Measurements from ENCODE around the gene SEMA5A.
"Not testable (repeated sequence)": the region's sequence is repeated elsewhere in the genome, so short reads cannot be mapped to it uniquely, and the experiment has no call there.

SEMA5A gene

DNA sequence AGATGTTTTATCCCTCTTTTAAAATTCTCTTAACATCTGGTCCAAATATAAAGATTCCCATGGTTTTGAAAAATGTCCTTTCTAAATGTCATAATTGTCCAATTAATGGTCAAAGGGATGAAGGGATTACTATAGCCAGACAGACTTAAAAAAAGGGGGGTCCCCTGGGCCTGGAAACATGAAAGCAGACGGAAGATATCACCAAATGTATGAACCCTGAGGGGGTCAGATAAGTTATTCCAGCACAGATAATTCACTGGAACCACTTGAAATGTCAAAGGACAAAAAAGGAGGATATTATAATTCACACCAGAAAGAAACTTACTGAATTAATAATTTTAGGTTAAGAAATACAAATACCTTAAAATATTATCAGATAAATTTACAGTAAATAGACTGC, 155.8 kb downstream of the SEMA5A start:
- no peak for DNase-seq

DNA sequence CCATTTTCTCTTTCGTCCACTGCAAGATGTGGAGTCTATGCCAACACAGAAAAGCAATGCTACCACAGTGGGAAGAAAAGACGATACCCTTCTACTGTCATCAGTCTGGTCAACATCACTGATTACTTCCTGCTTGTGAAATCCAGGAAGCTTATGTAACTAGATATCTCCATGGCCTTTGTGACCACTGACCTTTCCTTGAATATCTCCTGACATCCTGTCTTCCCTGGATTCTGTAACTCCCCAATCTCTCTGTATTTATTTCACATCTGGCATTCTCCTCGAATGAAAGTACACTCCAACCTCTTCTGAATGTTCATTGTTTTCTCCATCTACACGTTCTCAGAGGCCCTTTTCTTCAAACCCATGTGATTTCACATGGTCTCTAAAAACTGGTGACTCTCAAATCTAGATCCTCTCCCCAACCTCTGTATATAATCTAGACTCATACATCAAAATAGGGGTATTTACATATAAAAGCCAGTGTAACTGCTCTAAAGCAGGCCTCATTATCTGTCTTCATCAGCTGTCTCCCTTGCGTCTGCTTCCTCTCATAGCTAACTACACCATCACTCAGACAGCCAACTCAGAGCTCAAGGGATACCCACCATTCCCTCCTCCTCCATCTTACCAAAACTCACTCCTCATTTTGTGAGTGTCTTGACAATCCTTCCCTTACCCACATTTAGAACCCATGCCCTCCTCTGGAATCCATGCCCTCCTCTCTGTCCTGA, 156.8 kb downstream of the SEMA5A start:
- DNase-seq = no peak

DNA sequence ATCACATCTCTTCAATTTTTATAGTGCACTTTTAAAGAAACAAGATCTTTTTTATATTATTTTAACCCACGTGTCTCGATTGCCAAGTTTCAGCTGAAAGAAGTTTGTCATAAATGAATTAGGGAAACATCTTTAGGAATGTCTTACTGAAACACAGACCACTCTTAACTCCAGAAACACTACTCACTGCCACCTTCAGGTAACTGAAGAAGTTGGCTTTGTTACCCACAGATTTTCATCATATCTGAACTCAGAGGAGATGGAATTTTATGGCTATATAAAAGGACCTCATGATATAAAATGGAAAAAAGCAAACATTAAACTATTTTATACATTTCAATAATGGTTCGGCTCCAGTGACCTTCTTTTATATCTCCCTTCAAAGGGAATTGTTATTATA, 158.0 kb downstream of the SEMA5A start:
- no peak for DNase-seq

DNA sequence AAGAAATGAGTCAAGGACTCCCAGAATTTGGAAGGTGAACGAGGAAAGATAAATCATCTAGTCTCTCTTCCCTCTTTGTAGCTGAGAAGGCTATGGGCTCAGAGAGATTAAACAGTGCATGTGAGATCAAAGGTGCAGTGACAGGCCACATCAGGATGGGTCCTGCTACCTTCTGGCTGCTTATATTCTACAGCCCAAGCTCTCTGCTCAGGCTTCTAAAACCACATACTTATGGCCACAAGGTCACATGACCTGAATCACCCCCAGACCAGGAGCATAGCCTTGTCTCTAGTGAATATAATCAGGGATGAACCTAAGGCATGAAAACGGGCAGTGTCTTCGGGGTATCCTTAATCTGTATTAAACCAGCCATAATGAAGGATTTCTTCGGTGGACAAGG, 158.9 kb downstream of the SEMA5A start:
- no peak for DNase-seq

DNA sequence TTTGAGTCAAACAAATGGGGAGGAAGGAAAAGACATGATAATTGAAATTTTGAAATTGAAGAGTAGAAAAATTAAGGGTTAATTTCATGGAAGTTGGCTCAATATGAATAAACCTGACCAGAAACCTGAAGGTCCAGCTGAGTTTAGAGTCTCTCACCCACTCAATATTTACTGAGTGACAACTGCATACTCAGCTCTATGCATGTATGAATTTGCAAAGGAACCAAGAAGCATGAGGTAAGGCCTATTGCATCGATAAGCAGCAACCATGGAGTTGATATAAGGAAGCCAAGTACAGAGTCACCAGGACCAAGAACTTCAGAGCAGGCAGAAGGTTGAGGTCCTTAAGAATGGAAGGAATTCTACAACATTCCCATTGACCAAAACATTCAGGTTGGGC, 163.4 kb downstream of the SEMA5A start:
- no peak for DNase-seq

DNA sequence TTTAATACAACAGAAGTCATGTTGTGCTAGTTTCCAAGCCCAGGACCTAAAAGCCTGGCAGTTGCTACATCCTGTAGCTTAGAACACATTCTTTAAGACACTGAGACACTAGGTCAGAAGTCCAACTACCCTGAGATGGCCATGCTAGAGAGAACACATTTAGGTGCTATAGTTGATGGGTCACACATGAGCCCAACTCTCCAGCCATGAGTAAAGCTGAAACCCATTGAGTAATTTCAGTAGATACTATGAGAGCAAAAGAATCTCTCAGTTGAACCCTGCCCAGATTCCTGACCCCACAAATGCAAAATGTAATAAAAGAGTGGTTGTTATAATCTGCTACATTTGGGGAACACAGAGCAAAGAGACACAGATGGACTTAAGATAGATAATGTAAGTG, 164.4 kb downstream of the SEMA5A start:
- no peak for DNase-seq

DNA sequence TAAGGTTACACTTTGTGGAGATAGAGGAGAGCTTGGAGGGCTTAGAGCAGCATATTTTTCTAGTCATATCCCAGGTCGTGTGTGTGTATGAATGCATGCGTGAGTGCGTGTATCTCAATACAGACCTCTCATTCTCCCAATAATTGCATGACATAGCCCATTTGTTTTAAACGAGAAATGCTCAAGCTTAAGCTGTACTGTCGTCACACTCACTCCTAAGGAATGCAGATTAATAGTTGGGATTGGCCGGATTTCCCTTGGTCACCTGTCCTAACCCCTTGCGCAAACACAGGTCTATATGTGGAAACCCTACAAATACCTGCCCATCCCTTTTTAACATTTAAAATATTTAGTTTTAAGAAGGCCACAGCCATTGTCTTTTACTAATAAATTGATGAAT, 165.8 kb downstream of the SEMA5A start:
- no peak for DNase-seq

DNA sequence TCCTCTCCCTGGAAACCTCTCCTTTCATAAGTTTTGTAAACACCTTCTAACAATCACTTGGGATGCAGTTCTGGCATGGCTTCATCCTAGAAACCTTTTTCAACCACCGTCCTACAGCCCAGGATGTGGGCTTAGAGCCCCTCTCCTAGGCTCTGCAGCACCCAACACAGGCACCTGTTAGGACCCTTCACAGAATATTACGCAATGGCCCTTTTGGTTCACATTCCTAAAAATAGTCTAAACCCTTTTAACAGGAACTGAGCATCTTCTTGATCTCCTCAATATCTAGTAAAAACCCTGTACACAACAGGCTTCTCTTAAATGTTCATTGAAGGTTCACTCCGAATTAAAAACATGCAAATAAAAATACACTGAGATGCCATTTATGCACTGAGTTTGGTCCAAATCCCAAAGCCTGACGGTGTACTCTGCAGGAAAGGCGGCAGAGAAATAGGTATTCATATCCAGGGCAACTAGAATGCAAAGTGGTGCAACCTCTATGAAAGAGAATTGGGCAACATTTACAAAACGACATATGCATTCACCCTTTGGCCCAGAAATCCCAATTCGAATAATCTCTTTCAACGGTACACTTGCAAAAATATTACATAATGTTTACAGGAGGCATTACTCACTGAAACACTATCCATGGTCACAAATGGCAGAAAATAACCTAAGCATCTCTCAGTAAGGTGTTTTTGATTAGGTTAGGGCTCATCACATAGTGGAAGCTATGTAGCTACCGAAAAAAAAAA, 169.3 kb downstream of the SEMA5A start:
- no peak for DNase-seq

DNA sequence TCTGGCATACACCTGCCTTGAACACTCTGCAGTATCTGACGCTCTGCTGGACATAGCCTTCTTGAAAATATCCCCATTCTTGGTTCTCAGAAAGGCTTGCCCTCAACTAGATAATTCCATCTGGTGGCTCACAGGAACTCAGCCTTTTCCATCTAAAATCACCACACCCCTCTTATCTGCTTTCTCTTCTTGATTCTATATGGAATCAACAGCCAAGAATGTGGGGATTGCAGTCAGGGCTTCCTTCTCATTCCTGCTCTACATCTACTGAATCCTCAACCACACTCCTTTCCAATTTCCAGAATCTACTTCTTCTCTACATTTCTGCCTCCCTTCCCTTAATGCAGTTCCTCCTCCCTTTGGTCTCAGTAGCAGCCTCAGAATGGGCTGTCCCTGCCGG, 170.1 kb downstream of the SEMA5A start:
- no peak for DNase-seq

DNA sequence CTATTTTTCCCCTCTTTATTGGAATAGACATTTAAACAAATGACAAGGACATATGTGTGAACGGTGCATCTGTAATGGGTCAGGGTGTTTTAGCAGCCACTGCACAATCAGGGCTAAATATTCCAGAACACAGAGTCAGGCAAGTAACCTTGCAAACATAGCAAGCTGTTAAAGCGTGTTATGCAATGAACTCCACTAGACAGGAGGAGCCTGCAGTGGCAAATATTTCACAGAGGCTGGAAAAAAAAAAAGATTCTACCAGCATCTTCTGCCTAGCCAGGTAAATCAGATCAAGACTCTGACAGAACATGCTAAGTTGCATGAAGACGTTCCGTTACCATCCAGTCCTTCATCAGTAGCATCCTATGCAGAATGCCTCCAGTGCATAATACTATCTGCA, 171.8 kb downstream of the SEMA5A start:
- no peak for DNase-seq

DNA sequence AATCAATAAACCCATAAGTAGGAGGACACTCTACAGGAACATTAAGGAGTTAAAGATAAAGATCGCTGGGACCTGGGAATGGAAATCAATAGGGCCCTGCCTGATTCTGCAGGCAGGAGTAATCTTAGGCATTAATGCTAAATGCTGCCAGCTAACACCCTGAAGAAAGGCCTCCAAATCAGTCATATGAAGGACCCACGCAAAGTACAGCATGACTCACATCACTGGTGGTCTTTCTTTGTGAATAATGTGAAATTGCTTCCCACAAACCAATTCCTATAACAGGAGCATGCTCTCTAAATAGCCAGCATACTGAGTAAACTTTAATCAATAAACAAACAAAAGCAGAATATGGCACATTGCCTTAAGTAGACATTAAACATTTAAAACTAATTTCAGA, 172.3 kb downstream of the SEMA5A start:
- DNase-seq = no peak

DNA sequence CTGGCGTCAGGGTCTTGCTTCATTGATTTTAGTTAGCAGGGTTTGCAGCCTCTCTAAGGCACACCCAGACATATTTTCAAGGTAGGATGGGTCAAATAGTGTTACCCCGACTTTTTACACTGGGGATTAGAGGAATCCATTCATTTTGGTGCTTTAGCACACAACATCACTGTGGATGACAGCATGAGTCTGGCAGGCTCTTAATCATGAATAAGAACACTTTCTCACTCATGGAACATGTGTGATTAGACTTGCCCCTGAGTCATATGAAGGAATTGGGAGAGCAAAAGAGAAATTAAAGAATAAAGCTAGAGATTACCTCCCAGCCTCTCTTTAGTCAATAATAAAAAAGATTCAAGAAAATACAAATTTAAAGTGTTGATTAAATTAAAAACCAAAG, 175.6 kb downstream of the SEMA5A start:
- DNase-seq = no peak

DNA sequence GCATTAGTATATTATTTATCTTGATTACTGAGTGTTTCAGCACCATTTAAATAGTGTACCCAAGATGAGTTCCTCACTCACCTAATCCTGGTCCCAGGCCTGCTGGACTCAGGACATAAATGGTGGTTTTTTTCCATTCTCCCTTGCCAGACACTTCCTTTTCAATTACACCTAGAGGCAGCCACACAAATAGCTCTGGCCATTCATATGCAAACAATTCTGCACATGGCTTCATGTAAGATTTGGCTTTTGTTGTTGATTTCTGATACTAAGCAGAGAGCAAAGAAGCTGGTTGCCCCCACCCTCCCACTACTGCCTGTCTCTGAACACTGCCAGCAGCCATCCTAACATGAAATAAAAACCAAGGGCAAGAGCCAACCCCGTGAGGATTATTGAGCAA, 180.4 kb downstream of the SEMA5A start:
- no peak for DNase-seq

DNA sequence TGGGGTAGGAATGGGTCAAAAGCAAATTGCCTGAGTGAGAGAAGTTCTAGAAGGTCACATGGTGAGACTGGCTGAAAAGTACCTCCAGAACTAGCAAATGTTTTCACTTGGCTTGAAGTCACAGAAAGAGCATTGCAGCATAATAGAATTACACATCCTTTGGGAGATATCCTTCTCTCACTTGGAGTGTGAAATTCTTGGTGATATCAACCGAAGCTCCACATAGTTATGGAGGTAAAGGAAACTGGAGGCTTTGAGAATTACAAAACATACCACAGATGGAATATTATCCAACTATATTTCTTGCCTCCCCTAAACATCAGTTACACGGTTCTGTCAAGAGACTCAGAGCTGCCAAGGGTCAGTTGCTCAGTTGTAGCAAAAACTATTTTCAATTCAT, 182.4 kb downstream of the SEMA5A start:
- DNase-seq = no peak

DNA sequence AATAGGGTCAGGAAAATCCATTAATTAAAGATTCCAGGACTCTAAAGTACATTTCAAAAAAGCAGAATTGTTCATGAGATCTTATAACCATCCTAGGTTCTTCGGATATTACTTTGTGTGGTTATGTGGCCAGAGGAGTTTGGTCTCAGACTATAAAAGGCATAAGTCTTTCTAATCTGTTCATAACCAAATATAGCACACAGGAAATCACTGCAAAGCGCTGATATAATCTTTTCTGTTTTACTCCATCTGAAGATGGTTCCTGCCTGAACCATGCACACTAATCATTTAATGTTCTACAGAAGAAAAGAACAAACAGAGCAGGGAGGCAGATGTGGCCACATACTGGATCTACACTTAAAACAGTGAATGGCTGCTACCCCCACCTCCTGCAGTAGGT, 182.8 kb downstream of the SEMA5A start:
- DNase-seq = no peak

DNA sequence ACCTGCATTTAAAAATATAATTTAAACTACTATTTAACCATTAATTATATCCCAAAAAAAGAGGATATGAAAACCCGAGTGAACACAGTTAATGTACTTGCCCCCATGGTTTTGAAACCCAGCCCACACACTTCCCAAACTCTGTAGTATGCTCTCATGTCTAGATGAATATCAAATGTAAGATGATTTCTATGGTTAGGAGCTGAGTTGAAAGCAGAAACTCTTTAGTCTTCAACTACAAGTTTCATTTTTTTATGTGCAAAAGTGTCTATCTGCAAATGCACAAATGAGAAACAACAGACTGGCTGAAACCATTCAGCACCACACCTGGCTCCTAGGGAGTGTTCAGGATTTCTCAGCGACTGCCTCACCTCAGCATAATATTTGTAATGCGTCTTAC, 183.3 kb downstream of the SEMA5A start:
- DNase-seq = no peak

DNA sequence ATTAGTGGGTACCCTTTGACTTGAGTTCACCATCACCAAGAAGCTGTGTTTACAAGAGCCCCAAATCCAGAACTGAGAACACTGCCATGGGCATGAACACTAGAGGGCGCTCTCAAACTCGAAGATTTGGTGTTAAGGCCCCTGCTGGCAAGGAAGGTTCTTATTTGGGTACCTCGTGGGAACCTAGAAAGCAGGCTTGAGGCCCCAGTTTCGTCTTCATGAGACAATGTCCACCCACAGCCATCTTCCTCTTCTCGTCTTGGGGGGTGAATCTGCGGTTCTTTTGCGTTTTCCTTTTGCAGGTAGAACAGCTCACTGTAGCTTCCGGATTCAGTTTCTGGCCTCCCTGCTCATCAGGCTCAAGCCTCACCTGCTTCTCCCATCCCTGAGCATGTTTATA, 184.0 kb downstream of the SEMA5A start:
- DNase-seq = peak in 1 of 2 donors; percentile 2

DNA sequence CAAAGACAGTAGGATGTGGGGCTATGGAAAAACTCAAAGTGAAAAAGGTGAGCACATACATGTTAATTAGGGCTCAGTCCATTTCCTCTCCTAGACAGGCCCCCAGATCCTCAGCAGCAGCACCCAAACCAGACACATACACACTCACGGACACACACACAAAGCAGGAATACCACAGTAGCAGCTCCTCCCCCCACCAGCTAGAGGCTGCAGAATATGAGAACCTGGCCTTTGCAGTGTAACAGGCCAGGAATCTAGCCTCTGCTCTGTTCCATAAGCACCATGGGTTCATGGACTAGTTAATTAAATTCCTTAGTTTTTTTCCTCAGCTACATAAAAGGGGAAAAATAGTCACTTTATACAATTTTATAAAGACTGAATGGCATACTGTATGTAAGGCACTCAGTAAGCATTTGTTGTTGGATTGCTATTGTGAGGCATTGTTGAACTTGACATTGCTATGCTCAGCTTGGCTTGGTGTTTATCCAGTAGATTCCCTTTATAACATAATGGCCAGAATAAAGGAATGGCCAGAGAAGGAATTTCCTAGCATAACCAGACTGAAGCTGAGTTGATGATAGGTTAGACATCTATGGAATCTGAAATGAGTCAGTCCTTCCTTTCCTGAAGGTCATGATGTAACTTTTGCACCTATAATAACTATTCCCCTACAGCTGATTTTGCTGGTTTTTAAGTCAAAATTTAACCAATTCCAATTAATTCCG, 186.8 kb downstream of the SEMA5A start:
- no peak for DNase-seq

DNA sequence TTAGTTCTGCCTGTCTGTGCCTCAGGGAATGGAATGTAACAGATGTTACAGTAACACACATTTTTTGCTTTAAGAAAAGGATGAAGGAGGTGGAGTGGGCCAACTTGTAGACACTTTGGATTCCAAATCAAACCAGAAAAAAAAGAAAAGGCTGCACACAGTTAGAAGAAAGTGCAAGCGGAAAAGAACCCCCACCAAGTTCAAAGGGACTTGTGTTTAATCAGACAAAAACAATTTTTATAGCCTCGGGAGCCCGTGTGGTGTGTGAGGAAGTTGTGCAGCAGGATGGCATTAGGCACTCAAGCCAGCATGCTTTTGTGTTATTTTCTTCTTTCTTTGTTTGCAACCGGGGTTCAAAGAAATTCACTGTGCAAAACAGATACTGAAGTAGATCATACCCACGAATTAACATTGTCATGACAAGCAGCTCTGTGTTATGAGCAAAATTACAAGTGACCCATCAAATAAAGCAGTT, 189.5 kb downstream of the SEMA5A start:
- DNase-seq = no peak

DNA sequence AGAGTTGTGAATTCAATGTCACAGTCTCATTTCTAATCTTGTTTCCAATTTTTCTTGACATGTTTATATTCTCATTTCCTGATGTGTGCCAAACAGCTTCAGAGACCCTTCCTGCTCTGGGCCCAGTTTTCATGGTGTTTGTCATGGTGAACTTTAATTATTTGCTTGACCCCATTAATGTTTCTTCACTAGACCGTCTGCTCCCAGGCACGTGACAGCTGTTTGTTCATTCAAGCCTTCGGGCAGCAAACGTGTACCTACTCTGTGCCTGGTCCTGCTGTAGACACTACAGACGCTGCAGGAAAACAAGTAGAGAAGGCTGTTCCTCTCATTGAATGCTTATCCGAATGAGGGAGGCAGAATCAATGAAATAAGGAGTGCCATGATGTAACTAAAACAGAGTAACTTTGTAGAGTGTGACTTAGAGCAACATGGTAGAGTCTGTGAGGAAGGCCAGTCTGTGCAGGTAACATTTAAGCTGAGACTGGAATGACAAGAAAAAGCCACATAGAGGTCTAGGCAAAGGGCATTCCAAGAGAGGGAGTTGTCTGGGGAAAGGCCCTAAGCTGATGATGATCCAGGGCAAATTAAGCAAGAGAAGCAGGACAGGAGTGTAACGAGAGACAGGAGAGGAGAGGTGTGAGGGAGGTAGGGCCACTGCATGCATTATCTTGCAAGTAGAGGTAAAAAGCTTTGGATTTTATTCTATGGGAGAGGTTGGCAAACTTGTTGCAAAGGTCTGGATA, 191.4 kb downstream of the SEMA5A start:
- DNase-seq = no peak

DNA sequence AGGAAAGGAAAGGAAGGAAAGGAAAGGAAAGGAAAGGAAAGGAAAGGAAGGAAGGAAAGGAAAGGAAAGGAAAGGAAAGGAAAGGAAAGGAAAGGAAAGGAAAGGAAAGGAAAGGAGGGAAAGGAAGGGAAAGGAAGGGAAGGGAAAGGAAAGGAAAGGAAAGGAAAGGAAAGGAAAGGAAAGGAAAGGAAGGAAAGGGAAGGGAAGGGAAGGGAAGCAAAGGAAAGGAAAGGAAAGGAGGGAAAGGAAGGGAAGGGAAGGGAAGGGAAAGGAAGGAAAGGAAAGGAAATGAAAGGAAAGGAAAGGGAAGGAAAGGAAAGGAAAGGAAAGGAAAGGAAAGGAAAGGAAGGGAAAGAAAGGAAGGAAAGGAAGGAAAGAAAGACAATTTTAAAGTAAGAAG, 192.8 kb downstream of the SEMA5A start:
- DNase-seq = not testable (repeated sequence)

DNA sequence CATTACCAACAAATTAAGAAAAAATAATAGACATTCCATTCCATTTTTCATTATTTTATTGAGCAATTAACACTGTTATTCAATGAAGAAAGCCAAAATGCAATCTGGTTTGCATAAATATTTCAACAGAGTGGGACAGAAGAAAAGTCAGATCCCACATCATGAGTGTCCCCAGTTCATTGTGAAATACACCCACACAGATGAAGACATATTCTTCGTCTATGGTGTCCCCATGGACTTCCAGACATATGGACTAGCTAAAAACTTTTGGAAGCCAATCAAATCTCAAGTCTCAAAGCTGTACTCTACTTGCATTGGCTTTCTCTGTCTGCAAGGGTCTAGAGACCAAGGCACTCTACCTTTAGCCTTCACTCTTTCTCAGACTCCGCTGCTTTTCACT, 194.3 kb downstream of the SEMA5A start:
- DNase-seq = no peak

DNA sequence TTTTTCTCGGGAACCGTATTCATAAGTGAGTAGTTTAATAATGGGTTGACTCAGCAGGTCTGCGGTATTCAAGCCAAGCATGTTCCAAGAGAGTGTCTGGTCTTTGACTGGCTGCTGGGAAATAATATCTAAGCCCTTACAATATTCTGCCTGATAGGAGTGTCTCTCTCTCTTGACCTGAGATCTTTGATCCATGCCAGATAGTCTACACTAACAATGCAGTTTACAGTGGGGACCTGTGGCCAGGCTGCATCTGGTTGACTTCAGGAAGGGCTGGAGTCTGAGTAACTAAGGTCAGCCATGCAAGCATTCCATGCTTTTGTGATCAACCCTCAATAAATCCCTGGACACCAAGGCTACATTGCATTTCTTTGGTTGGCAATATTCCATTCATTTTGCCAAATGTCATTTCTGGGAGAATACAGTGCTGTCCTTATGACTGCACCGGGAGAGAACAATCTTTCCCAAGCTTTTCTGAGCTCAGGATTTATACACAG, 195.5 kb downstream of the SEMA5A start:
- DNase-seq = no peak

Data from bone marrow (tissue), 2 donors.